GM18520 (cell line): ENCODE measurements around the gene TLL1.
A peak's percentile ranks its signal among the peaks of the same experiment; 100 is the strongest.

Source experiments
- ATAC-seq: cut with Tn5 transposase; IDR thresholded peaks from one replicate; pipeline ENCODE4 v1.9.1; 2021; ENCODE audit not compliant: unreplicated experiment

The TLL1 gene

DNA sequence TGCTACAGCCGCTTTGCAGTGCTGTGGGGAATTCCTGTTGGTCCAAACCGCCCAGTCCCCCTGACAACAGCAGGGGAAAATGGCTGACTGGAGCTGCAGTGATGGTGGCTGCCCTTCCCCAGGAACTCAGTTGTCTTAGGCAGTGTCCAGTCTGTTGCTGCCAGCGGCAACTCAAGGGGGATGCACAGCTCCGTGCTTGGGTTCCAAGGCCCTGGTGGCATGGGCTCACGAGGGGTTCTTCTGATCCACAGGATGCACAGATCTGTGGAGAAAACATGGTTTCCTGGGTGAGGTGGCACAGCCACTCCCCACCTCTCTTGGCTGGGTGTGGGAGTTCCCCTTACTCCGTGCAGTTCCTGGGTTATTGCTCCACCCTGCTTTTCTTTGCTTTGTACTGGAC, 261.2 kb downstream of the TLL1 start:
- ATAC-seq, result no peak

DNA sequence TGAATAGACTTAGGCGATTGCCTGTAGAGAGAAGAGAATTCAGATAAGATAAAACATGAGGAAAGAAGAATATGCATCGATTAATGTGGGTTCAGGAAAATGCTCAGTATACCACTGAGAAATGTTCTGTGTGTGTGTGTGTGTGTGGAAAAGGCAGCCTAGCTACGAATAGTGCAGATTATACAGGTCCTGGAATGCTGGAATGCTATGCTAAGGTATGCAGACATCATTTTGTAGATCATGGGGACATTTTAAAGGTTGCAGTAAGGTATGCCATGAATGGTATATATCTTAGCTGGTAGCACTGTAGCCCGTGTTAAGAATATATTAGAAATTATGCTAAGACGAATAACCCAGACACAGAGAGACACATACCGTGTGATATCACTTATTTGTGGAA, 267.9 kb downstream of the TLL1 start:
- ATAC-seq, result no peak

DNA sequence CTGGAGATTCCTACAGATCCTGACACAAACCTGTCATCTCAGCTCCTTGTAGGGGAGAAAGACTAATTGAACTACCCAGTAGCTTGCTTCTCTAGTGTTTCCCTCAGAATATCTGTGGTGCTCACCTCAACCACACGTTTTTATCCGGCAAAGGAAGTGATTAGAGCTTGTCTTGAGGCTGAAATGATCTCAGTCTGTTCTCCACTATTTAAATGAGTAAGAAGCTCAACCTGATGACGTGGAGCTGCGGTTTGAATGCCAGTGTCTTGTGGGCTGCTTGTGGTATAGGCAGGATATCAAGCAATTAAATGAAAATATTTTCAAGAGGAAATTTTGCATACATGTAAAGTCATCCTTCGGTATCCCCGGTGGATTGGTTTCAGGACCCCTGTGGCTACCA, 270.2 kb downstream of the TLL1 start:
- ATAC-seq, result peak; percentile 39

DNA sequence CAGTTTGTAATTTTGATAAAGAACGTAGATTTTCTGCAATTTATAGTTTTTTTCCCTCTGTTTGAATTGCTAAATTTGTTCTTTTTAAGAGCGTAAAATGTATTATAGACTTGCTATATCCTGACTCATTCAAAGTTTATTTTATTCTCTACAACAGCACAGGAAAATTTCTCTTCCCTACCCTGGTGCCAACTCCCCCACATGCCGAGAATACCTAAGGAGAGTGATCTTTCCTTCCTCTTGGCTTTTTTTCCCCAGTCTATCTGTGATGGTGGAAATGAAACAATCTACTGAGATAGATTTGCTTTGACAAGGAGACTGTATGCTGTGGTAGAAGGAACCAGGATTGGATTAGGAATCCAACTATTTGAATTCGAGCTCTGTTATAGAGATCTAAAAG, 271.6 kb downstream of the TLL1 start:
- no peak for ATAC-seq

DNA sequence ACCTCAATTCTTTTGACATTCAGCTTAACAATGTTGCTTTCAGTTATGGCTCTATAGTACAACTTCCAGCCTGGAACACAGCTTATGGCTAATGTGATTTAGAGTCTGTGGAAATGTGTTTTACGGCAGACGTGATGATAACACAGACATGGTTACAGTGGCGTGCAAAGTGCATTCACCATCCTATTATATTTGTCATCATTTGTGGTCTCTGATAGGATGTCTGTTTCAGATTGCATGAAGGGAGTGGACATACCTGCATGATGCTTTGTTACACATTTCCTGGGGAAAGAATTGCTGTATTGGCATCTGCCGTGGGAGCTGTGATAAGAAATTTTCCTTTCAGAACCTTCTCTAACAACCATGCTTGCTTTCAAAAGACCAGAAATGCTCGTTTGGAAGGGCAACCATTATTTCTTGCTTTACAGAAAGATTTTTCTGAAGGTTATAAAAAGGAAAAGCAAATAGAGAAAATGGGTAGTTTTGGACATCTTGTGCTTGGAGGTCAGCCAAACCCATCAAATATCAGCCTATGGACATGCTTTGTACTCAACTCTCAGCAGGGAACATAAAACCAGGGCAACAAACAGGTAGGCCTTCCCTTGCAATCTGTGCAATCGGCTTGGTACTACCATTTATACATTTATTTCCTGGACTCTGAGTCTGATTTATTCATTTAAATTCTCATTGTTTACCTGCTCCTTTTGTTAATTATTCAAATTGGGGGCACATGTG, 273.9 kb downstream of the TLL1 start:
- no peak for ATAC-seq
